ENCODE measurements around the gene PRKCH.

PRKCH gene

GRCh38 chr14:61472011-61472672 is 150.8 kb downstream of the PRKCH start:
- no peak overlapping the region for H3K9ac ChIP-seq (ENCODE audit: low read depth, low read length)
- no peaks in the 10 kb centered on the region for H3K9me3 ChIP-seq (ENCODE audit: insufficient read depth, low read depth, low read length)
- H3K36me3 ChIP-seq (ENCODE audit: insufficient read depth, low read depth, low read length): no peaks in the 10 kb centered on the region
- no peaks in the 10 kb centered on the region; the same call in 1 of the 2 replicates for H3K27me3 ChIP-seq (ENCODE audit: insufficient read depth, low read length)
- H3K4me3 ChIP-seq (ENCODE audit: low read length): no peak overlapping the region
- no peak overlapping the region for H3K27ac ChIP-seq (ENCODE audit: low read length)
- H3K4me1 ChIP-seq (ENCODE audit: insufficient read depth, low read length): peaks cover 13% of the 10 kb centered on the region; the same call in 1 of the 2 replicates

GRCh38 chr14:61472801-61473376 is 151.5 kb downstream of the PRKCH start:
- H3K4me1 ChIP-seq (ENCODE audit: insufficient read depth, low read length): peaks cover 12% of the 10 kb centered on the region; the same call in 1 of the 2 replicates
- H3K27me3 ChIP-seq (ENCODE audit: insufficient read depth, low read length): no peaks in the 10 kb centered on the region
- H3K9me3 ChIP-seq (ENCODE audit: insufficient read depth, low read depth, low read length): no peaks in the 10 kb centered on the region
- no peak overlapping the region for H3K9ac ChIP-seq (ENCODE audit: low read depth, low read length)
- no peak overlapping the region for H3K27ac ChIP-seq (ENCODE audit: low read length)
- H3K4me3 ChIP-seq (ENCODE audit: low read length): no peak overlapping the region
- H3K36me3 ChIP-seq (ENCODE audit: insufficient read depth, low read depth, low read length): no peaks in the 10 kb centered on the region

- no peak overlapping the region for H3K4me3 ChIP-seq (ENCODE audit: low read length)
- no peak overlapping the region for H3K9ac ChIP-seq (ENCODE audit: low read depth, low read length)
- peaks cover 12% of the 10 kb centered on the region; the same call in 1 of the 2 replicates for H3K4me1 ChIP-seq (ENCODE audit: insufficient read depth, low read length)
- no peak overlapping the region for H3K27ac ChIP-seq (ENCODE audit: low read length)
- H3K36me3 ChIP-seq (ENCODE audit: insufficient read depth, low read depth, low read length): no peaks in the 10 kb centered on the region
- no peaks in the 10 kb centered on the region for H3K27me3 ChIP-seq (ENCODE audit: insufficient read depth, low read length)
- no peaks in the 10 kb centered on the region for H3K9me3 ChIP-seq (ENCODE audit: insufficient read depth, low read depth, low read length)
These were observed 152.6 kb downstream of the PRKCH start for GRCh38 chr14:61474015-61474414.

GRCh38 chr14:61474701-61475100 is 153.3 kb downstream of the PRKCH start:
- Histone ChIP-seq H3K27me3 (ENCODE audit: insufficient read depth, low read length) (no peaks in the 10 kb centered on the region), H3K9ac (ENCODE audit: low read depth, low read length) (no peak overlapping the region), H3K27ac (ENCODE audit: low read length) (no peak overlapping the region), H3K9me3 (ENCODE audit: insufficient read depth, low read depth, low read length) (no peaks in the 10 kb centered on the region), H3K4me1 (ENCODE audit: insufficient read depth, low read length) (peaks cover 12% of the 10 kb centered on the region; the same call in 1 of the 2 replicates), H3K4me3 (ENCODE audit: low read length) (no peak overlapping the region), H3K36me3 (ENCODE audit: insufficient read depth, low read depth, low read length) (no peaks in the 10 kb centered on the region)

- Histone ChIP-seq H3K36me3 (ENCODE audit: insufficient read depth, low read depth, low read length) (no peaks in the 10 kb centered on the region), H3K4me3 (ENCODE audit: low read length) (no peak overlapping the region), H3K27ac (ENCODE audit: low read length) (no peak overlapping the region), H3K27me3 (ENCODE audit: insufficient read depth, low read length) (no peaks in the 10 kb centered on the region), H3K9me3 (ENCODE audit: insufficient read depth, low read depth, low read length) (no peaks in the 10 kb centered on the region), H3K9ac (ENCODE audit: low read depth, low read length) (no peak overlapping the region), H3K4me1 (ENCODE audit: insufficient read depth, low read length) (peaks cover 6% of the 10 kb centered on the region; the same call in 1 of the 2 replicates)
These were observed 153.9 kb downstream of the PRKCH start for GRCh38 chr14:61475316-61475715.

- H3K9ac ChIP-seq (ENCODE audit: low read depth, low read length): no peak overlapping the region
- no peaks in the 10 kb centered on the region; the same call in 1 of the 2 replicates for H3K4me1 ChIP-seq (ENCODE audit: insufficient read depth, low read length)
- no peak overlapping the region for H3K27ac ChIP-seq (ENCODE audit: low read length)
These were observed 154.8 kb downstream of the PRKCH start for GRCh38 chr14:61476105-61476753.

GRCh38 chr14:61476754-61477410 is 155.5 kb downstream of the PRKCH start:
- Histone ChIP-seq H3K4me3 (ENCODE audit: low read length) (no peak overlapping the region), H3K36me3 (ENCODE audit: insufficient read depth, low read depth, low read length) (no peaks in the 10 kb centered on the region), H3K27me3 (ENCODE audit: insufficient read depth, low read length) (no peaks in the 10 kb centered on the region), H3K9ac (ENCODE audit: low read depth, low read length) (no peak overlapping the region), H3K4me1 (ENCODE audit: insufficient read depth, low read length) (no peaks in the 10 kb centered on the region; the same call in 1 of the 2 replicates), H3K27ac (ENCODE audit: low read length) (no peak overlapping the region), H3K9me3 (ENCODE audit: insufficient read depth, low read depth, low read length) (no peaks in the 10 kb centered on the region)

More at GRCh38 chr14:61476105-61476753, 154.8 kb downstream of the PRKCH start:
- no peaks in the 10 kb centered on the region for H3K27me3 ChIP-seq (ENCODE audit: insufficient read depth, low read length)
- no peaks in the 10 kb centered on the region for H3K9me3 ChIP-seq (ENCODE audit: insufficient read depth, low read depth, low read length)
- H3K36me3 ChIP-seq (ENCODE audit: insufficient read depth, low read depth, low read length): no peaks in the 10 kb centered on the region
- H3K4me3 ChIP-seq (ENCODE audit: low read length): no peak overlapping the region

- Histone ChIP-seq H3K36me3 (ENCODE audit: insufficient read depth, low read depth, low read length) (no peaks in the 10 kb centered on the region), H3K4me3 (ENCODE audit: low read length) (no peak overlapping the region), H3K9me3 (ENCODE audit: insufficient read depth, low read depth, low read length) (no peaks in the 10 kb centered on the region), H3K27ac (ENCODE audit: low read length) (no peak overlapping the region), H3K9ac (ENCODE audit: low read depth, low read length) (no peak overlapping the region), H3K27me3 (ENCODE audit: insufficient read depth, low read length) (no peaks in the 10 kb centered on the region), H3K4me1 (ENCODE audit: insufficient read depth, low read length) (no peaks in the 10 kb centered on the region; the same call in 1 of the 2 replicates)
These were observed 156.5 kb downstream of the PRKCH start for GRCh38 chr14:61477712-61478462.

GRCh38 chr14:61478971-61479473 is 157.6 kb downstream of the PRKCH start:
- no peak overlapping the region for H3K27ac ChIP-seq (ENCODE audit: low read length)
- H3K36me3 ChIP-seq (ENCODE audit: insufficient read depth, low read depth, low read length): no peaks in the 10 kb centered on the region
- no peak overlapping the region for H3K9ac ChIP-seq (ENCODE audit: low read depth, low read length)
- H3K4me1 ChIP-seq (ENCODE audit: insufficient read depth, low read length): no peaks in the 10 kb centered on the region; the same call in 1 of the 2 replicates
- H3K9me3 ChIP-seq (ENCODE audit: insufficient read depth, low read depth, low read length): no peaks in the 10 kb centered on the region
- no peaks in the 10 kb centered on the region for H3K27me3 ChIP-seq (ENCODE audit: insufficient read depth, low read length)
- H3K4me3 ChIP-seq (ENCODE audit: low read length): no peak overlapping the region

GRCh38 chr14:61479746-61480502 is 158.5 kb downstream of the PRKCH start:
- H3K4me1 ChIP-seq (ENCODE audit: insufficient read depth, low read length): no peaks in the 10 kb centered on the region; the same call in 1 of the 2 replicates
- H3K4me3 ChIP-seq (ENCODE audit: low read length): no peak overlapping the region
- no peaks in the 10 kb centered on the region for H3K9me3 ChIP-seq (ENCODE audit: insufficient read depth, low read depth, low read length)
- no peak overlapping the region for H3K27ac ChIP-seq (ENCODE audit: low read length)
- no peaks in the 10 kb centered on the region for H3K36me3 ChIP-seq (ENCODE audit: insufficient read depth, low read depth, low read length)
- H3K27me3 ChIP-seq (ENCODE audit: insufficient read depth, low read length): no peaks in the 10 kb centered on the region
- H3K9ac ChIP-seq (ENCODE audit: low read depth, low read length): no peak overlapping the region

All from iPS-20b (cell line).